IMR-90 (cell line): Measurements from ENCODE around the gene SEC16A. TPM values are rescaled to one million over a fixed set of nuclear protein-coding genes. Genes with fewer than 3 reads are reported as not detected.

Source experiments
- ATAC-seq: fragments of 200-7000 bp; cut with Tn5 transposase; 2 replicates; pipeline ENCODE4 v1.9.1; 2020; ENCODE audit warnings: low read depth, mild to moderate bottlenecking, moderate library complexity
- BruUV-seq: library from RNA; stranded (reverse); fragments of 400-500 nt; replicated peaks from 2 replicates; lab custom pipeline; 2021; lab: Mats Ljungman, UMichigan
- CTCF ChIA-PET: fragments of 300-600 bp; formaldehyde crosslinking; extraction: SDS; loops from one replicate; lab custom pipeline; 2021; ENCODE audit warnings: antibody characterized with exemption; lab: Yijun Ruan, JAX
- POLR2A ChIA-PET: fragments of 300-600 bp; sonication (Branson Sonifier 250); formaldehyde crosslinking; loops from one replicate; lab custom pipeline; 2022; ENCODE audit warnings: antibody characterized with exemption; ENCODE audit not compliant: unreplicated experiment; lab: Charles Lee
- DNase-seq: peaks from one replicate; pipeline ENCODE4 v3.0.0; 2013
- H2AFZ ChIP-seq: replicated peaks from 2 replicates; pipeline ENCODE3; 2013; ENCODE audit warnings: low read length, mild to moderate bottlenecking; ENCODE audit not compliant: poor library complexity
- H2AK5ac ChIP-seq: 2 replicates; pipeline ENCODE4 v1.6.1; 2013; ENCODE audit warnings: low read depth, low read length, inconsistent platforms
- H2AK9ac ChIP-seq: replicated peaks from 2 replicates; pipeline ENCODE3; 2013; ENCODE audit warnings: mild to moderate bottlenecking, low read depth, low read length, moderate library complexity; ENCODE audit not compliant: poor library complexity
- H2BK120ac ChIP-seq: 2 replicates; pipeline ENCODE4 v1.6.1; 2013; ENCODE audit warnings: low read depth, low read length, inconsistent platforms
- H2BK15ac ChIP-seq: 3 replicates; pipeline ENCODE4 v1.6.1; 2013; ENCODE audit warnings: low read depth, low read length, inconsistent platforms
- H2BK20ac ChIP-seq: 2 replicates; pipeline ENCODE4 v1.6.1; 2013; ENCODE audit warnings: low read depth, mild to moderate bottlenecking, inconsistent platforms, low read length, moderate library complexity
- H2BK5ac ChIP-seq: 2 replicates; pipeline ENCODE4 v1.6.1; 2013; ENCODE audit warnings: mild to moderate bottlenecking, low read depth, low read length, inconsistent platforms; ENCODE audit not compliant: poor library complexity, severe bottlenecking
- H3K14ac ChIP-seq: replicated peaks from 2 replicates; pipeline ENCODE4 v1.6.1; 2013; ENCODE audit warnings: low read depth, low read length, inconsistent platforms
- H3K18ac ChIP-seq: 2 replicates; pipeline ENCODE4 v1.6.1; 2013; ENCODE audit warnings: low read depth, low read length, control low read depth
- H3K23ac ChIP-seq: 2 replicates; pipeline ENCODE4 v1.6.1; 2013; ENCODE audit warnings: low read depth, low read length, inconsistent platforms
- H3K27ac ChIP-seq: 2 replicates; pipeline ENCODE4 v1.5.1; 2013; ENCODE audit warnings: mild to moderate bottlenecking, control low read depth, low read length; ENCODE audit not compliant: insufficient read depth
- H3K27me3 ChIP-seq: 2 replicates; pipeline ENCODE4 v1.6.1; 2013; ENCODE audit warnings: low read length; ENCODE audit not compliant: control insufficient read depth, insufficient read depth
- H3K36me3 ChIP-seq: 2 replicates; pipeline ENCODE4 v1.6.1; 2013; ENCODE audit warnings: low read length, mixed read lengths; ENCODE audit not compliant: control insufficient read depth, insufficient read depth
- H3K4ac ChIP-seq: 2 replicates; pipeline ENCODE4 v1.6.1; 2013; ENCODE audit warnings: low read depth, low read length, inconsistent platforms
- H3K4me1 ChIP-seq: 2 replicates; pipeline ENCODE4 v1.6.1; 2013; ENCODE audit warnings: low read length, mixed read lengths; ENCODE audit not compliant: control insufficient read depth, insufficient read depth
- H3K4me2 ChIP-seq: 2 replicates; pipeline ENCODE4 v1.6.1; 2013; ENCODE audit warnings: low read depth, mild to moderate bottlenecking, control low read depth, low read length, moderate library complexity
- H3K4me3 ChIP-seq: 2 replicates; pipeline ENCODE4 v1.5.1; 2013; ENCODE audit warnings: low read depth, mild to moderate bottlenecking, control low read depth, low read length, moderate library complexity; ENCODE audit not compliant: insufficient read depth
- H3K56ac ChIP-seq: 2 replicates; pipeline ENCODE4 v1.6.1; 2013; ENCODE audit warnings: low read length, inconsistent platforms; ENCODE audit not compliant: insufficient read depth; ENCODE audit errors: extremely low read depth
- H3K79me1 ChIP-seq, 2 experiments: 2 replicates each; pipeline ENCODE4 v1.6.1; 2013; ENCODE audit warnings: low read length in 2 of 2, inconsistent platforms in 1 of 2, low read depth in 1 of 2
- H3K9ac ChIP-seq: 2 replicates; pipeline ENCODE4 v1.6.1; 2013; ENCODE audit warnings: low read depth, low read length, control low read depth
- H3K9me1 ChIP-seq: 2 replicates; pipeline ENCODE4 v1.6.1; 2013; ENCODE audit warnings: low read length, inconsistent platforms; ENCODE audit not compliant: insufficient read depth
- H3K9me3 ChIP-seq: 2 replicates; pipeline ENCODE4 v1.6.1; 2013; ENCODE audit warnings: low read length; ENCODE audit not compliant: control insufficient read depth, insufficient read depth
- H4K20me1 ChIP-seq: 2 replicates; pipeline ENCODE4 v1.6.1; 2013; ENCODE audit warnings: low read length, inconsistent platforms; ENCODE audit not compliant: insufficient read depth
- H4K5ac ChIP-seq: 2 replicates; pipeline ENCODE4 v1.6.1; 2013; ENCODE audit warnings: mild to moderate bottlenecking, low read depth, low read length, control low read depth
- H4K8ac ChIP-seq, 2 experiments: 2 replicates each; pipeline ENCODE4 v1.6.1; 2013; ENCODE audit warnings: low read depth in 2 of 2, low read length in 2 of 2, control low read depth in 1 of 2, inconsistent platforms in 1 of 2
- H4K91ac ChIP-seq: 2 replicates; pipeline ENCODE4 v1.6.1; 2013; ENCODE audit warnings: low read depth, low read length, inconsistent platforms; ENCODE audit not compliant: insufficient read depth
- CEBPB ChIP-seq: IDR thresholded peaks from 2 replicates; pipeline ENCODE4 v1.6.1; 2012; ENCODE audit warnings: low read depth, low read length, improper control_type of control experiment
- CHD1 ChIP-seq: IDR thresholded peaks from 2 replicates; pipeline ENCODE4 v1.6.1; 2012; ENCODE audit warnings: low read depth, low read length, improper control_type of control experiment
- MAFK ChIP-seq: IDR thresholded peaks from 2 replicates; pipeline ENCODE4 v1.6.1; 2012; ENCODE audit warnings: low read depth, low read length, improper control_type of control experiment
- MXI1 ChIP-seq: IDR thresholded peaks from 2 replicates; pipeline ENCODE4 v1.6.1; 2012; ENCODE audit warnings: low read depth, mild to moderate bottlenecking, low read length, moderate library complexity, borderline replicate concordance
- RCOR1 ChIP-seq: IDR thresholded peaks from 2 replicates; pipeline ENCODE4 v1.6.1; 2012; ENCODE audit warnings: mild to moderate bottlenecking, low read length, improper control_type of control experiment; ENCODE audit not compliant: insufficient replicate concordance
- RFX5 ChIP-seq: IDR thresholded peaks from 2 replicates; pipeline ENCODE4 v1.8.0; 2012; ENCODE audit warnings: low read depth, mild to moderate bottlenecking, low read length, moderate library complexity
- SMC3 ChIP-seq: fragments of 150-350 bp; IDR thresholded peaks from 2 replicates; pipeline ENCODE4 v1.6.1; 2016; ENCODE audit warnings: low read depth, mild to moderate bottlenecking, antibody characterized with exemption, low read length, moderate library complexity
- WGBS, 2 experiments: methylation state at CpG; one replicate each; pipeline versions ENCODE4 v1.1.5 to v1.1.7; 2013; ENCODE audit warnings: missing lambda C conversion rate in 2 of 2; ENCODE audit not compliant: insufficient read length in 1 of 2; ENCODE audit errors: extremely low coverage in 2 of 2; 5-methylcytosine and 5-hydroxymethylcytosine counted together
- dilution Hi-C: fragments of 300-500 bp; cut with HindIII; formaldehyde crosslinking; loops from one replicate; pipeline ENCODE4 v1.14.3; 2018; ENCODE audit warnings: low sequenced_read_pairs; ENCODE audit not compliant: unreplicated experiment
- in situ Hi-C: fragments of 300-500 bp; cut with MboI; formaldehyde crosslinking; loops from 3 replicates; pipeline ENCODE4 v1.14.3; 2019; ENCODE audit warnings: low sequenced_read_pairs, inconsistent platforms, mixed read lengths
- intact Hi-C: fragments of 100-400 bp; cut with micrococcal nuclease; formaldehyde crosslinking; loops from 2 replicates; pipeline ENCODE4 v1.10.0; 2022
- polyA plus RNA-seq, 3 experiments: library from polyadenylated mRNA; depleted of rRNA; stranded (reverse); fragments of >200 nt; gene quantifications; 2 replicates each; pipeline ENCODE4 v1.2.3, GENCODE V29; 2012; ENCODE audit warnings: low replicate concordance in 1 of 3
- total RNA-seq: library from RNA; depleted of rRNA; stranded (reverse); fragments of >200 nt; gene quantifications from 2 replicates; pipeline ENCODE4 v1.2.3, GENCODE V29; 2012
- TF ChIP-seq, protein P1 (sequence below): fragments of 150-350 bp; IDR thresholded peaks from 2 replicates; pipeline ENCODE4 v1.6.1; 2017; ENCODE audit warnings: mild to moderate bottlenecking, antibody characterized with exemption, low read length, low read depth

Gene SEC16A
- total and polyA plus RNA-seq, 2 of the 4 experiments (the other 2 are of a cell fraction): 12.2 to 48.1 TPM

DNA sequence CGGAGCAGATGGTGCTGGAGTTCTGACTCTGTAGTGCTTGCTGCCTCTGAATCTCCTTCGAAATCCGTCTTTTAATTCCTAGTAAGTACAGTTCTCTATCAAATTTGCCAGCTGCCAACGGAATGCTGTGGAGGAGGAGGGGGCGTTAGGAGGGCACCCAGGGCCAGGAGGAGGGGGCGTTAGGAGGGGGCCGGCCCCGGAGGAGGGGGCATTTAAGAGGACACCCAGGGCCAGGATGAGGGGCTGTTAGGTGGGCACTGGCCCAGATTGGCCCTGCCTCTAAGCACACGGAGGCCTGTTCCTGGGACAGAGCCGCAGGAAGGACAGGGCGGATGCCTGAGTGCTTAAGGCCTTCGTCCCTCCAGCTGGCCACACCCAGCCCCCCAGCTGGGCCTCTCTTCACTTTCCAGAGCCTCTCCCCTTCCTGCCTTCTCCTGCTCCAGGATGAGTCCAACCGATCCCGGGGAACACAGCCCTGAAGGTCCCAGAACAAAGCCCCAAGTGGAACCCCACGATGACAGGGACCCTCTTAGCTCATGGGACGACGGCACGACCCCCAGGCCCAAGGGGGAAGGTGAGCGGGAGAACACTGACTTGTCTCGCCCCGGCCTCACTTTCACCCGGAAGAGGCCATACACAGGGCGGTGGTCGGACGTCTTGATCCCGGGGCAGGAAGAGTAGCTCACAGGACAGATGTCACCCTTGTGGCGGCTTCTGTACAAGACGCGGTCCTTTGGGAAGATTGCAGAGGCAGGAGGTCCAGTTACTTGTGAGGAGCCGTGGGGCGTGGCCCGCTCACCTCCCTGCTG lies 53.0 kb downstream of the SEC16A start:
- no peak overlapping the region for H2AK5ac ChIP-seq
- H3K9me3 ChIP-seq: no peaks in the 10 kb centered on the region
- intact Hi-C loops (no loop called here), in situ Hi-C loops (no loop called here), dilution Hi-C loops (no loop called here)
- H4K20me1 ChIP-seq: peaks cover 24% of the 10 kb centered on the region
- no peak overlapping the region for H3K14ac ChIP-seq
- ChIA-PET CTCF (interaction anchor here (0.6 kb wide), 1 partner anchor 8 kb away, joined by 4 read pairs; no protein-coding TSS in a partner anchor), POLR2A (no interaction called here)
- BruUV-seq: no TSS peak
- peaks cover 42% of the 10 kb centered on the region for H3K36me3 ChIP-seq
- H4K91ac ChIP-seq: no peak overlapping the region
- no peaks in the 10 kb centered on the region for H3K27me3 ChIP-seq
- H3K79me1 ChIP-seq: peaks cover 0 to 24% of the 10 kb centered on the region in 2 experiments; a peak in 3 of 4 replicates
- H3K4me2 ChIP-seq: no peak overlapping the region
- no peak for ATAC-seq
- no peak for DNase-seq
- no peak overlapping the region for H2BK15ac ChIP-seq
- no peak overlapping the region for H3K27ac ChIP-seq
- no peaks in the 10 kb centered on the region for H3K4me1 ChIP-seq
- H3K9ac ChIP-seq: no peak overlapping the region
- H4K5ac ChIP-seq: no peak overlapping the region
- no peaks in the 10 kb centered on the region for H3K9me1 ChIP-seq
- H2BK20ac ChIP-seq: no peak overlapping the region
- H3K18ac ChIP-seq: no peak overlapping the region
- H2BK120ac ChIP-seq: no peak overlapping the region
- no peak overlapping the region for H3K56ac ChIP-seq
- 86% methylated on average over 14 of the region's 32 CpGs; no CpG with 5 or more reads in 1 of the 2 experiments for WGBS, 2 experiments
- H4K8ac ChIP-seq: no peak overlapping the region
- H3K4me3 ChIP-seq: no peak overlapping the region
- no peak overlapping the region for H2AFZ ChIP-seq
- H2BK5ac ChIP-seq: no peak overlapping the region
- no peak overlapping the region for H3K4ac ChIP-seq
- TF ChIP-seq RFX5: no peak
- no peak for TF ChIP-seq MXI1
- no peak for TF ChIP-seq MAFK
- no peak for TF ChIP-seq RCOR1
- TF ChIP-seq SMC3: no peak
- no peak for TF ChIP-seq CEBPB
- TF ChIP-seq CHD1: no peak
- TF ChIP-seq, protein P1, sequence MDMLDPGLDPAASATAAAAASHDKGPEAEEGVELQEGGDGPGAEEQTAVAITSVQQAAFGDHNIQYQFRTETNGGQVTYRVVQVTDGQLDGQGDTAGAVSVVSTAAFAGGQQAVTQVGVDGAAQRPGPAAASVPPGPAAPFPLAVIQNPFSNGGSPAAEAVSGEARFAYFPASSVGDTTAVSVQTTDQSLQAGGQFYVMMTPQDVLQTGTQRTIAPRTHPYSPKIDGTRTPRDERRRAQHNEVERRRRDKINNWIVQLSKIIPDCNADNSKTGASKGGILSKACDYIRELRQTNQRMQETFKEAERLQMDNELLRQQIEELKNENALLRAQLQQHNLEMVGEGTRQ: no peak
- H3K23ac ChIP-seq: no peak overlapping the region
- H2AK9ac ChIP-seq: no peak overlapping the region
